HG03135 (cell line): Measurements from ENCODE around the gene MAF.

Experiments
- ATAC-seq: cut with Tn5 transposase; IDR thresholded peaks from one replicate; pipeline ENCODE4 v1.9.1; 2021; ENCODE audit warnings: mild to moderate bottlenecking, moderate library complexity; ENCODE audit not compliant: unreplicated experiment

MAF gene

DNA sequence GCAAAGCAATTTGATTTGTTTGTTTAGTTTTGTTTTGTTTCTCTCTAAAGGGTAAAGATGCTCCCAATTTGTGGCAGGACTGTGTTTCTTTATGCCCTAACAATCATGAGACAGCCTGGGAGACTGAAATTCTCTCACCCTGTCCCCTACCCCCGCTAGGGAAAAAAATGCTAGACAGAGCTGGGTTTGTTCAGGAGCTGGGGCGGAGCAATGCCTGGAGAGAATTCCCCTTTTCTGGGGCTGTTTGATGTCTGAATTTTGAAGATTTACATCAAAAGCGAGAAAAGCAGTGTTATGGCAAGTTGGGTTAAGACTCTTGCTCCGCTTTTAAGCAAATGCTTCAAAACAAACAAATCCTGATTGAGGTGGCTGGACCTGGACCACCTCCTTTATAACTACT is 8.4 kb downstream of the MAF start:
- no peak for ATAC-seq

DNA sequence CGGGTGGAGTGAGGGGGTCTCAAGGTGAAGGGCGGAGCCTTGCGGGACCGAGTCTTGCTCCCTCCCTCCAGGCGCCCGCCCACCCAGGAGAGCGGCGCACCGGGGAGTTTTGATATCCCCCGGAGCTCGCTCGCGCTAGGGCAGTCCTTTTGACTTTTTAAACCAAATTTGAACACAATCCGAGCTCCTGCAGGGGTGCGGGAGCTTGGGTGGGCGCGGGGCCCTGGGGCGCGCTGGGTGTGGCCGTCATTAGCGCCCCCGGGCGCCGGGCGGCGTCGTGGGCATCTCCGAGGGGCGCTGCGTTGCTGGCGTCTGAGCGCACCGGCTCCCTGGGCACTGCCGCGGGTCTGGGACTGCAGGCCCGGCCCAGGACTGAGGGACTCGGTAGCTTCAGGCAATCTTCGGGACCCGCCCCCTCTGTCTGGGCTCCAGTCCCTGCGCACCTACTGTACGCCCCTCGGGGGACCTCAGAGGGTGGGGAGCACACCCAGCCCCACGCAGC is 10.9 kb downstream of the MAF start:
- ATAC-seq: no peak

DNA sequence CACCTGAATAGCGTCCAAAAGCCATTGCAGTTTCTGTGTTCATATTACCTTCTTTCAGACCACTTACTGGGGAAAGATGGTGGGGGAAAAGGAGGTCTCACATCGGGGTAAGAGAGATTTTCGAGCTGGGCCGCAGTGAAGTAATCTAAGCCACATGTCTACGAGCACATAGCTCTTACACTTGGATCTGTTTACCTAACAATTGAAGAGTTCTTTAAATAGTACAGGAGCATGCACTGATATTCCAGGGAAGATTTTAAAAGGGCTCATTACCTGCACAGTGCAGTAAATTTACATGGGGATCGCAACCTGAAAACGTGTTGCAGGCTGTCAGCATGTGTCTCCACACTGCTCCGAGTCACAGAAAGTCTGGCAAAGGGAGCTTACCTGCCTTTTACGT is 12.6 kb downstream of the MAF start:
- ATAC-seq: no peak

DNA sequence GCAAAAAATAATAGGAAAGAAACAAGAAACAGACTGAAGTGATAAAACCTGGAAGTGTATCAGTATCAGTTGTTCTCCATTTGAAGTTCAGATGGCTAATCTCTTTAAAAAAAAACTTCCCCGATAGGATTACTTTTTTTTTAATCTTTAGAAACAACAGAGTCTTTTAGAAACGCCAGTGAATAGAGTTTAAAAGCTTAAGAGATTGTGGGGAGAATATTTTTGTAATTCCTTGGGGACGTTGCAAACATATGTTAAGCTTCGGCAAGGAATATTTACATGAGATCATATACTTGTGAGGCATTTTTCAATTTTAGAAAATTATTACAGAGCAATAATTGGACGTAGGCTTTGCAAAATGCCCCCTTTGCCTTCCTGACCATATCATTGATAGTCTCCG is 13.2 kb downstream of the MAF start:
- ATAC-seq: no peak

DNA sequence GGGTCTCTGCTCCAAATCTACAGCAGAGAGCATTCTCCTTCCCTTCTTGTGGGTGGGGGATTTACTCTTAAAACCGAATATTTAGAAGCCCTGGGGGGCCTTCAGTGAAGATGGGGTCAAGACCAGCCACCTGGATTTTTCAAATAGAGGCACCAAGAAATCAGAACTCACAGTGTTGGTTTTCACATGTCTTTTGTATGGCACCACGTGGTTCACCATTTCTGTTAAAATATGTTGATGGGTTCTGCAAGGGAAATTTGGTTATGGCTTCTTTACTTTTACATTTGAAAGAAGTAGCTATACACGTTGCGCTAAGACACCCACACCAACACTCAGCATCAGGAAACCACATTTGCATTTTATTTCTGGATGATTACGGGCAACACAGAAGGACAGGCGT is 17.7 kb downstream of the MAF start:
- no peak for ATAC-seq

DNA sequence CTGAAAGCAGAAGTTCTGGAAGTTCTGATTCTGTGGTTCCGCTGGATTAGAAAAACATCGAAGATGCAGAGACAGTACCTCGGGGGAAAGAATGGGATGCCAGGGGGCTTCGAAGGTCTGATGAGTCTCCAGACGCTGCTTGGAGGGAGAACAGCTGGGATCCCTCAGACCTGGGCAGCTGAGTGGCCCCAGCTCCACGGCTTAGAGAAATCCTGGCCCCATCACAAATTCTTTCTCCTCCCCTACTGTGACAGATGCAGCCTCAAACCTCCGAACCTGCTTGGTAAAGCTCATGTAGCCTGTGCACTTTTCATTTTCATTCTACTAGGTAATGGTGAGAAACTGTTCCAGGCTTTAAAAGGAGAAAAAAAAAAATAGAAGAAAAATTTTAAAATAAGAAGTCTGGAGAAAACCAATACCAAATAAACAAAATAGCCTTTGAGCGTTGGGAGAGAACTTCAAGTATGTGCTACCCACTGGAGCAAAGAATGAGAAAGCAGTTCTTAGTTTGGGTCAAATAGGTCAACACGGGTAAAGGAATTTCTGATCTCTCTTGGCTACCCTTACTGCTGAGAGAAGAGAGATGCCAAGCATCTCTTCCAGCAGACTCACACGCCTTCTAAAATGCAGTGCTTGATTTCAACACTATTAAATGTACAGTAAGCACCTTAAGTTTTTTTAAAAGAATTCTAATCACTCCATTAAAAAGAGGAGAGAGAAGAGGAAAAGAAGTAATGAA is 19.9 kb downstream of the MAF start:
- no peak for ATAC-seq

DNA sequence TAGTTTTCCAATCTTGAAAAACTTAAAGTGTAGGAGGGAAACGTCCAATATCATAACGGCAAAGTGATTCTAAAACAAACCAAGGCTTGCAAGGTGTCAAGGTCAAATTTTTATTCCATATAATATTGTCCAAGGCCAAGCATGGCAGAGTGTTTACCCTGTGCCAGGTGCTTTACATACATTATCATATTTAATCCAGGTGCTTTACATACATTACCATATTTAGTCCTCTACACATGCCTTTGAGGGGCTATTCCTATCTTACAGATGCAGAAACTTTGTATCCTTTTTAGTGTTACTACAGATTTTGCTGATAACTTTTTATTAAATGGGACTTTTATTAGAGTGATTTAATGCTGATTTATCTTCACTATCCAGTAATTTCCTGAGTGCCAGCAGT is 23.9 kb downstream of the MAF start:
- no peak for ATAC-seq

DNA sequence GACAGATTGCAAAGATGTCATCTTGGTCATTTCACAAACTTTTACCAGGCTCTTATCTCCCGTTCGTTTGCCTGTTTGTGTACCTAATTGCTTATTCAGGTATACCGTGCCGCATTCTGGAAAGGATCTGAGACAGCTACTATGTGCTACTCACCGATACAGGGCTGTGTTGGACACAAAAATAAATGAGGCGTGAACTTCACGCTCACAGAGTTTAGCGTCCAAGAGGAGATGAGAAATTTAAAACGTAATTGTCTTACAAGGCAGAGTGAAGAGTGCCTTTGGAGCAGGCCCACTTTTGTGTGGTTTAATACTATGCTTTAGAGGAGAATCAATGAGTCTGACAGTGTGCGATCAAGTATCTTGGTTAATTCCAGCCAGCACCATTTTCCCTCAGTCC is 26.7 kb downstream of the MAF start:
- no peak for ATAC-seq

DNA sequence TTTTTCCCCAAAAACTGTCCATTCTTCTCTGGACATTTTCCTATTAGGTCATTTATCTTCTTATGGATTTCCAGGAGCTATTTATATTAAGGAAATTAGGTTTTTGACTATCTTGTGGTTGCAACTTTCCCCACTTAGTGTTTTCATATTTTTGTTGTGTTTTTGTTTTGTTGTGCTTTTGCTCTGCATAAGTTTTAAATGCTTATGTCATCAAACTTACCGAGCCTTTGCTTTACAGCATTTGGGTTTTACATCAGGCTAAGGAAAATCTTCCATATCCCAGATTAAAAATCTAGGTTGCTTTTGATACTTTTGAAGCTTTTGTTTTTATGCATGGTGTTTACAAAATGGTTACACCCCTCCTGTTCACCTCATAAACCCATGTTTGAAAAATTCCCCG is 27.5 kb downstream of the MAF start:
- ATAC-seq: no peak

DNA sequence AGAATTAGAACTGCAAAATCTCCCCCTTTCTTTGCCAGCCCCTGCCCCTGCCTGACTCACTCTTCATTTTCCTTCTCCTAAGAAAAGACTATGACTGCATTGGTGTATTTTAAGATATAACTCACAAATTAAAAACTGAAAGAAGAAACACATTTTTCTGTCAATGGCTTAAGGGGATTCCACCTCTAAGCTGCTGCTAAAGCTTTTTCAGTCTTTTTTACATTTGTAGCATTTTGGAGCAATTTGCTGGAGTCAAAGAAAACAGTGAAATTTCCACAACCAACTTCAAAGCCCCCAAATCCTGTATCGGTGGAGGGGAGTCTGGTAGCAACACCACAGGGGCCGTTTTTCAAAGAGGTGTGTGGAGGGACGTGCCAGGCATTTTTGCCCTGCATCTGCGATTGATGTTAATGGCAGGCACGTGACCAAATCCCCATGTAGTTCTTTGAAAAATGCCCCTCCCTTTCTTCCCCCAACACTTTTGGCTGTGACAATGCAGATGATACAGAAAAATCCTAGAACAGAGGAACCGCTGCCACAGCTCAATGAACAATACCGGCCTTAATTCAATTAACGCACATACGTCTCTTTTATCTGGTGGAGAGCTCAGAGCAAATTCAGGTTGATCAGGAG is 28.5 kb downstream of the MAF start:
- ATAC-seq: no peak

DNA sequence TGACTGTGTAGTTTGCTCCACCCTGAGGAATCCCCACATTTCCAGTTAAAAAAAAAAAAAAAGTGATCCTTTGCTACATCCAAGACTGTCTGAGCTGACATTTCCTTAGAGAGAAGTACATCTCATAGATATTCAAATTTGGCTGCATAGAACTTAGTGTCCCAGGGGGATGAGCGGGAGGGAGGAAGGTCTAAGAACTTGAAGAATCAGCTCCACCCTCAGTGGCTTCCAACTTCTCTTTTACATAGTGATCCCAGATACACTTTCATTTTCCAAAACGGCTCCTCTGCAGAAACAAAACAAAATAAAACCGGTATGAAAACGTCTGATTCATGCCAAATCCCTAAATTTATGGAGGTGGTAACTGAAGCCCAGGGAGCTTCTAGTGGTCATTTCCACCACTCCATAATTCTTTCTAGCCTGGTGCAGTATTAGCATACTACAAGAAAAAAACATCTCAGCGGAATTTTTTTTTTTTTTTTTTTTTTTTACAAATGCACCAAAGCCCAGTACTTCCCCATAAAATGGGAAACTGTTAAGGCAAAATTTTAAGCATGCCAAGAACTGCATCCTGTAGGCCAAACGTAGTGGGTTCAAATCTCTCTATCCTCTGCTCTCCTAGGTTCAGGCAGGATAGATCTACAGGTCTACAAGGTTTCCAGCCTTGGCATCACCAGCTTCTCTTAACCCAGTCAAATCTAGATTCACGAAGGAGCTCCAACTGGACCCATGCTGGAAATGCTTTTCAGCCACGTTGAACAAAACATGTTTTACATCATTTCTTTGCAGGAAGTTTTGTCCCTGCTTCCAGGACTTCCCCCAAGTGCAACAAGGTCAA is 29.3 kb downstream of the MAF start:
- no peak for ATAC-seq

DNA sequence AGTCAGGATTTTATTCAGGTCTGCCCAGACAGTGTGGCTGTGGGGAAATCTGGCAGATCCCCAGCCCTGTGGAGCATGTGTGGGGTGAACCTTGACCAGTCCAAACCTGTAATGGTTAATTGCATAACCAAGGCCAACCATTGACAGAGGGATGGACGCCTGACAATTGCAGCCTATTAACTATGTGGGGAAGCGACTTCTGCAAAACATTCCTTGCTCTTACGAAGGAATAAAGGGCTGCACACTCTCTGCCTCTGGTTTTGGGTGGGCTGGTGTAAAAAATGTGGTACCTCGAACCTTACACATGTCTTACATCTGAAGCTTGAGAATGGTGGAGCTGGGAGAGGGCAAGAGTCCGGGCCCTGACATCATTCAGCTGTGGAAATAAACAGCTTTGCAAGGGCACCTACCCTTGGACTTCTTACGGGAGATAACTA is 35.8 kb downstream of the MAF start:
- ATAC-seq: no peak

DNA sequence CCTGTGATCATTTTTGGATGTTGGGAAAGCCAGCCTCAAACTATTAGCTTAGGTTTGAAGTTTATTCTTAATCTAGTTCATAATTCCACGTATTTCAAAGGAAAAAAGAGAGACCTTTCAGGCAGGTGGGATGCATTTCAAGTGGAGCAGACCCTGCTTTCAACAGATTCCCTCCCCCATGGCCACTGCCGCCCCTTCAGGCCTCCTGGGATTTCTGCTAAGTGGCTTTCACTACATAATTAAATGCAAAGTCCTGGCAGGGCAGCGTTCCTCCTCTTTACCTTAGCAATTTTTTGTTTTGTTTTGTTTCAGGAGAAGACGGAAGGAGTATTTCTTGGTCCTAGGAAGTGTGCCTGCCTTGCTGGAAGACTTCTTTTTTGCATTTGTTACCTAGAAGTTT is 36.6 kb downstream of the MAF start:
- ATAC-seq: no peak

DNA sequence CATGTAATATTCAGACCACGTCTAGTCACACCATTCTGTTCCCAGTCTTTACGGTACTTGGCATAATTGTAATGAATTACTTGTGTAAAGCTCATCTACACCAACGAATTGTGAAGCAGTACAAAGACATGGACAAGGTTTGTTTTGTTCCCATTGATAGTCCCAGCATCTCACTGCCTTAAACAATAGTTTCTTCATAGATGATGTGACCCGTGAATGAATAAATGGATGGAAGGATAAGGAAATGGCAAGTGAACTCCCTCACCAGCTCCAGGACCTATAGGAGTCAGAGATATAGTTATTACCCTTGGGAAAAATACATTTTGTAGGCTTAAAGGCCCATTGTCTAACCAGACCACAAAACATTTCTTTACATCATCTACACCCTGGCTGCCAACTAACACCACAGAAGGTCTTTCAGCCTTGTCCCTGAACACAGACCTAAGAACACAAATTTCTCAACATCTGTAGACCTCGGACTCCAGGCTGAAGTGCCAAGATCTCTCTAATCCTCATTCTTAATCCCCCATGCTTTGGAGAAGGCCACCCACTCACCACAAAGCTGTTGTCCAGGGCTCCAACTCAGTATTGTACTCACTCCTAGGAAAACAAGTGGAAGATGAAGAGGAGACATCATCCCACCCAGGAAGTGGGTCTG is 38.2 kb downstream of the MAF start:
- no peak for ATAC-seq

DNA sequence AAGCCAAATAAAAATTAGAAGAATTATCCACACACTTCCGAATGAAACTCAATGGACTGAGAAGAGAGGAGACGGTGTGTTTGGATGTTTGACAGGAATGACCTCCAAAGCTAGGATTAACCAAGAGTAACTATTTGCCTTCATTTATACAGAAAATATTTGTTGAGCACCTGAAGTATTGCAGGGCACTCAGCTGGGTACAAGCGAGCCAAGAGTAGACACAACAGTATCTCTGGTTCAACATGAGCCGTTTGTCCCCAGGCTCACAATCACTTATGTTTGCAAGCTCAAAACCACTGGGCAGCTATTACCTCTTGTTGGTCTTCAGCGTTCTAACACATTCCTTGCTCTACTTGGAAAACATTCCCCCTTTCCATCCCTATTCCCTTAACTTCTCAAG is 38.8 kb downstream of the MAF start:
- ATAC-seq: no peak

DNA sequence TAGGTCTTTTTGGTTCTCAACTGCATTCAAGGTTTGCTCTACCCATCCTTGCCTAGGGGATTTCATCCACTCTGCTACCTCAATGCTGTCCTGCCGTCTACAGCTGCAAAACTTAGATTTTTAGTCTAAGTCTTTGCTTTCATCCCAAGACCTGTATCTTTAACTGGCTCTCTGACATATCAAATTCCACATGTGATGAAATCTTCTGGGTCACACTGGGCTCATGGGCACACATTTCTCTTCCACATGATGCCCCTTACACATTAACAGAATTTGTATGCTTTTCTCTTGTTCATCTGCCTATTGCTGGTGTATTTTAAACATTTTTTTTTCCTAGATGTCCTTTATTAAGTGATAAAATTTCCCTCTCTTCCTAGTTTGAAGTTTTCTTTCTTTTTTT is 39.6 kb downstream of the MAF start:
- ATAC-seq: no peak

DNA sequence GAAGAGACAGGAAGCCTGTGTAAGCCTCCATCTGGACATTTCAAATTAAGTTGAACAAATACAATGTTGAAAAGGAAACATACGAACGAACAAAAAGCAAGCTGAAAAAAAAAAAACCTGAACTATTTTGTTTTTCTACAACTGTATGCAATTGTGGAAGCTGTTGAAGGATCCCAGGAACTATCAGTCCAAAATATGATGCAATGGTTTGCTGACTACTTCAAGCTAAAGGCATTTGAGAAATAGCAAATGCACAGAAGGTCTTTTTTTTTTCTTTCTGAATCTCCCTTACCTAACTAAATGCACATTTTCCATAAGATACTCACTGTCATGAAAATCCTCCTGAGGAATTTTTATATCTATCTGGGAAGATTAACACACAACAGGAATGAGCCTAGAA is 40.2 kb downstream of the MAF start:
- ATAC-seq: no peak

DNA sequence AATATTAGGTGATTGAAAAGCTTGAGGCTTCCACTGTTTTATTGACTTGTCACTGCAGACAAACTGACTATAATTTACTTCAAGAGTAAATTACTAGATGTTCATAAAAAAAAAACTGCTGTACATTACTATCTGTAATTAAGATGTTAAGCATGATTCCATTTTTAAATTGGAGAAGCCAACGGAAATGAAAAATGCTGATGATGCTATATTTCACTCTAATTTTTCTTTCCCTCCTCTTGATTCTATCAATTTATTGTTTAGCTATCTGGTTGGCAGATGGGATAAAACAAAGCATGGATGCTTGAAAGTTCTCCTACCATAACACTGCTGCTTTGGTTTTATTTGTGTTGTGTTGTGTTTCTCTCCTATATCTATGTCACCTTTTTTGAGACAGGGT is 41.0 kb downstream of the MAF start:
- no peak for ATAC-seq

DNA sequence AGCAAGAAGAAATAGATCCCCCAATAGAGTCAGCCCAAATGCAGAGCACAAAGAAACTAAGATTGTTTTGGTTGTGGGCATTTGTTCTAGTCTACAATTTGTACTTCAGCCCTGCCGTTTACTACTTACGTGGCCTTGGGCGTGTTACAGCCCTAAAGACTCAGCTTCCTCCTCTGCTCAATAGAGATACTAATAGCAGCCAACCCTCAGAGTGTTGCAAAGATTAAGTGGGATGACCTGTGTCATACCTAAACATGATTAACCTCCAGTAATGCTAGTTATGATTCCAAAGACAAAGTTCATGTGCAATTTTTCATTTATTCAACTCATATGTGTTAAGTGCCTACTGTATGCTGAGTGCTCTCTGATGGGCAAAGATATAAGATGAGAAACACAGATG is 43.1 kb downstream of the MAF start:
- ATAC-seq: no peak

DNA sequence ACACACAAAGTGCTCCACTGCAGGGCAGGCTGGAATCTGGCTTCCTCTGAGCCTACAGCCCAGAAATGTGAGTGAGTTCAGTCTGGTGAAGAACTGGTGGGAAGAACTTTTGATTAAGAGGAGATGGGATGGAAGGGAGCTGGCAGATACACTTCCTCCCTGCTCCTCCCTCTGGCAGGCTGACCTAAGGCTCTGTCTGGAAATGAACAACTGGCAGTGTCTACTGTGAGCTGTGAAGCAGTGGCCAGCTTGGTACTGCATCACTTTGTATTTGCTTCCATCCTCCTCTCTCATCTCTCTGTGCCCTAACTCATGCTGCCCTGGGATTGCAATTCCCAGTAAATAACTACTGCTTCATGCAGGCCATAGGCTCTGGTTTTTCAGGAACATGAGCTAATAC is 45.6 kb downstream of the MAF start:
- ATAC-seq: no peak

DNA sequence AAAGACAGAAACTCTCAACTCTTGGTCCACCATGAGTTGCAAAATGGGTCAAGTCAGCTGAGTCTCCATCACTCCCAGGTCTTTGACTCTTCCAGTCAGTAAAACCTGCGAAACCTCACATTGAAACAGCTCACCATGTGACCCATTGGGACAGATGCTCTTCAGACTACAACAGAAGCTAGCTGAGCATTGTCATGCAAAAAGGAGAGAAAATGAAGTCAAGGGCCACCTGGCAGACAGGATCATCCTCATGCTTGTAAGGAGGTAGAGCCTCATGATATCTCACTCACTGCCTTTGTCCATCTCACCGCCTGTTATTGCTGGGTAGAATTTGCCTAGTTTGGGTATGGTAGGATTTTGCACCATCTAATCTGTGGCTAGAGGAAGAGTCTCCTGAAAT is 50.2 kb downstream of the MAF start:
- no peak for ATAC-seq
